KOPT-K1 (cell line): ENCODE data around the gene TMEM151A.

Experiments used
- H3K27ac ChIP-seq: fragments of 200-600 bp; sonication (generic); 2 replicates; pipeline ENCODE4 v1.5.1; 2016; ENCODE audit warnings: antibody characterized with exemption, mild to moderate bottlenecking, low read depth, low read length; ENCODE audit not compliant: poor library complexity, severe bottlenecking
- H3K36me3 ChIP-seq: fragments of 200-600 bp; sonication (generic); 2 replicates; pipeline ENCODE4 v1.5.1; 2017; ENCODE audit warnings: antibody characterized with exemption, mild to moderate bottlenecking, low read length, moderate library complexity; ENCODE audit not compliant: insufficient read depth
- H3K9me3 ChIP-seq: fragments of 200-600 bp; sonication (generic); 2 replicates; pipeline ENCODE4 v1.5.1; 2017; ENCODE audit warnings: antibody characterized with exemption, low read length, mild to moderate bottlenecking; ENCODE audit not compliant: insufficient read depth, poor library complexity, severe bottlenecking

Gene TMEM151A

DNA sequence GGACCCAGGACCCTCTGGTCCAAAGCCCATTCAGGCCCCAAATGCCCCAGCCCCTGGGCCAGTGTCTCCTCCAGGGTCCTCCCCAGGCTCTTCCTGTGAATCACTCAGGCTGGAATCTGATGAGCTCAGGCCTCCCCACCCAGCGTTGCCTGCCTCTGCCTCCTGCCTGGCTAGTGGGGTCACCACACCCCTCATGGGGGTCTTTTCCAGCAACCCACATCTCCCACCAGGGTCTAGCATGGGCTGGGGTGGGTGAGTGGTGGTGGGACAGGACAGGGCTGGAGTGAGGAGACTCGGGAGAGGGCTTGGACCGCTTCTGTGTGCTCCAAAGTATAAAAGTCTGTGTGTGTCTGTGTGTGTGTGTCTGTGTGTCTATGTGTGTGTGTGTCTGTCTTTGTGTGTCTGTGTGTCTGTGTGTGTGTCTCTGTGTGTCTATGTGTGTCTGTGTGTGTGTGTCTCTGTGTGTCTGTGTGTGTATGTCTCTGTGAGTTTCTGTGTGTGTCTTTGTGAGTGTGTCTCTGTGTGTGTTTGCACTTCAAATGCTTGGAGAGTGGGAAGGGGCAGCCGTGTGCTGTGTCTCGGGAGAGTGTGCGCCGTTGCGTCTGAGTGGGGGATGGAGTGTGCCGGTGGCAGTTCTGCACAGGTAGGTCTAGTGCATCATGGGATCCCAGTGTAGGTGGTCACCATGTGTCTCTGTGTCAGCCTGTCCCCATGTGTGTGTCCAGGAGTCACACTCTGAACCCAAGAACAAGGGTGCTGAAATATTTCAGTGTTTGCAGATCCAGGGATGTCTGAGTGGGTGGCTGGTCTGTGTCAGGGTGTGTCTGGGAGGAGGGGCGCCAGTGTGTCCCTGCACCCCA, 35.7 kb downstream of the TMEM151A start:
- Histone ChIP-seq H3K9me3 (no peaks in the 10 kb centered on the region), H3K27ac (peak overlapping the region; percentile 92), H3K36me3 (no peaks in the 10 kb centered on the region)

DNA sequence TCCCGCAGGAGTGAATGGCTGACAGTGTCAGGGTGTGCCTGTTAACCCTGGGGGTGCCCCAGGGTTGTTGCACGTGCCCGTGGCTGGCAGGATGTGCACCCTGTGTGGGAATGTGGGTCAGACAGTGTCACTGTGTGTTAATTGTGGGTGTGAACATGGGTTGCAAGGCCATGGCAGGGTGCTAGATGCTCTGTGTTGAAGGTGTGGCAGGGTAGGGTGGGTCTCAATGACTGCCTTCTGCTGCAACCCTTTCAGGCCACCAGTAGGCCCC, 36.3 kb downstream of the TMEM151A start:
- Histone ChIP-seq H3K27ac (peak overlapping the region; percentile 92), H3K36me3 (no peaks in the 10 kb centered on the region), H3K9me3 (no peaks in the 10 kb centered on the region)

DNA sequence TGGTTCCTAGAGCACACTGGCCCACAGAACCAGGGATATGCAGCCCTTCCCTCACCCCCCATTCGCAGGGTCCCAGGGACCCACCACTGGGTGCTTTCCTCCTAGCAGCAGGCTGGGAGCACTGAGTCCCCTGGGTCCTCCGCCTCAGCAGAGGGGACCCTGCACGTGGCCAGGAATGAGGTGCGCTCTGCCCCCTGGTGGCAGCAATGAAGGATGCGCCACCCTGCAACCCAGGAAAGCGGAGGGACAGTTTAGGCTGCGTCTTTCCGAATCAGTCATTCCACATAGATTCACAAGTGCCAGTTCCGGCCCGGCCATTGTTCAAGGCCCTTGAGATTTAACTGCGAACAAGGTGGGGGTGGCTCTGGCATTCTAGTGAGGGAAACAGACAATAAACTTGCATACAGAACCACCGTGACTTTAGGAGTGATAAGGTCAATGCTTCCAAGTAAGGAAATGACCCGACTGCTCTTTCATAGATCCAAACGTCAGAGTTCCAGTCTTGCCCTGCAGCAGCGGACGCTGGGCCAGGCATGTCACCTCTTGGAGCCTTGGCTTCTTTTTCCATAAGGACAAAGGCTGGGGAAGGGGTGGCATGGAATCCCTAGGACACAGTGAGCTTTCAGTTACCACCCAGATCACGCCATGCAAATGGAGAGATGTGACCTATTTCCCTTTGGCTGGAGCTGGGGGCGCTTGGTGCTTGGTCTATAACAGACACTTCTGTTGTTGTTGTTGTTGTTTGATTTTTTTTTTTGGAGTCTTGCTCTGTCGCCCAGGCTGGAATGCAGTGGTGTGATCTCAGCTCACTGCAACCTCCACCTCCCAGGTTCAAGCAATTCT, 36.8 kb downstream of the TMEM151A start:
- H3K27ac ChIP-seq = peak overlapping the region; percentile 92
- no peaks in the 10 kb centered on the region for H3K36me3 ChIP-seq
- no peaks in the 10 kb centered on the region for H3K9me3 ChIP-seq

DNA sequence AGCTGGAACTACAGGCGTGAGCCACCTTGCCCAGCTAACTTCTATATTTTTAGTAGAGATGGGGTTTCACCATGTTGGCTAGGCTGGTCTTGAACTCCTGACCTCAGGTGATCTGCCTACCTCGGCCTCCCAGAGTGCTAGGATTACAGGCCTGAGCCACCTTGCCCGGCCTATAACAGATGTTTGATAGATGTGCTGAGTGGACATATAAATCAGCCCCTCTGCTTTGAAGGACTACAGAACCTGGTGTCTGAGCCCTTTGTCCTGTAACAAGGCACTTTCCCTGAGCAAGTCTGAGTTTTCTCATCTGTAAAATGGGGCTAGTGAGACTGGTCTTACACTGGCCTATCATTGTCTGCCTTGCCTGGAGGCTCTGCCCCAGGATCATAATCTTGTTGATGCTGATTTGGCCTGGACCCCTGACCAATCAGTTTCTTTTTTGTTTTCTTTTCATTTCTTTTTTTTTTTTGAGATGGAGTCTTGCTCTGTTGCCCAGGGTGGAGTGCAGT, 37.5 kb downstream of the TMEM151A start:
- no peak overlapping the region for H3K27ac ChIP-seq
- no peaks in the 10 kb centered on the region for H3K9me3 ChIP-seq
- no peaks in the 10 kb centered on the region for H3K36me3 ChIP-seq

DNA sequence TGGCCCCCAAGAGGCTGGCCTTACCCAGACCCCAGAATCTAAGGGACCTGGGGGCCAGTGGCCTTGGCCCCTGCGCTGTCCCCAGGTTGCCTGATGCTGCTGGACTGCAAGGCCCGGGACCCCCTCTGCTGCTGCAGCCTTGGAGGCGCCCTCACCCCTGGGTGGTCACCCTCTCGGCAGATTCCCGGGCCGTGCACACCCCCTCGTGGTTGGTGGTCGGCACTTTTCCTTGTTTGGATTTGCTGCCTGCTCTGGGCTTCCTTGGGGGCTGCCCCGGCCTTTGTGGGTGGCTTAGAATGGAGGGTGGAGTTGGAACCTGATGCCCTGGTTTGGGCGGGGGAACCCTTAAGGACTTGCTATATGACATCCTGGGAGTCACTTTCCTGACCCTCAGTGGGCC, 39.2 kb downstream of the TMEM151A start:
- H3K9me3 ChIP-seq = no peaks in the 10 kb centered on the region
- H3K36me3 ChIP-seq = no peaks in the 10 kb centered on the region
- H3K27ac ChIP-seq = no peak overlapping the region

DNA sequence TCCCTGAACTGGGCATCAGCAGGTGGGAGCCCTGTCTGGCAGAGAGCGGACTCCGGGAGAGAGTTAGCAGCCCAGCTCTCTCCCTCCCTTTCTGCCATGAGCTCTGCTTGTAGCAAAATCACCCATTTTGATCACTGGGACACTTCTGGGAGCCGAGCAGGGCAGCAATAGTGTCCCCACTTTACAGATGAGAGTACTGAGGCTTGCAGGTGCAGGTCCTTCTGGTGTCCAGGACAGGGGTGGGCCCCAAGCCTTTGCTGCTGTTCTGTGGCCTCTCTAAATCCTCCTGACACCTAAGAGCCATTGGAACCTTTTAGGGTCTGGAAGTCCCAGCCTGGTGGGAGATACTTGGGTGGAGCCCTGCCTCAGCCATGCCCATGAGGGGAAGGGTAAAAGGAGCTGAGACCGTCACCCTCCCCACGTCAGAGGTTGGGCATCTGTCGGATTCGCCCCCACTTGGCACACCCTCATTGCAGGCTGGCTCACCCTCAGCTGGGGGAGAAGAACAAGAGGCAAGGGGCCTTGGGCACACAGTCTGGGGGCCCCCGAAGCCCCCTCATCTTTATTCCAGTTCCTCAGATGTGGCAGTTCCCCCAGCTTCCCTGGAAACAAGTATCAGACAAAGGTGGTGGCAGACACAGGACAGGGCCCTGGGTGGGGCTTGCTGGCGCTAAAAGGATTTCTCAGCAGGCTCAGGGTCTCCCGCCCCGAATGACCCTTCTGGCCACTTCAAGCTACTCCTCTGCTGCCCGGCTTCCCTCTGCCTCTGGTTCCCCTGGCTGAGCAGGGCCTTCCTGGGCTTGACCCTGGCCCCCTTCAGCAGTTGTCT, 40.1 kb downstream of the TMEM151A start:
- H3K27ac ChIP-seq = no peak overlapping the region
- H3K9me3 ChIP-seq = no peaks in the 10 kb centered on the region
- H3K36me3 ChIP-seq = peaks cover 5% of the 10 kb centered on the region; the same call in 1 of the 2 replicates

DNA sequence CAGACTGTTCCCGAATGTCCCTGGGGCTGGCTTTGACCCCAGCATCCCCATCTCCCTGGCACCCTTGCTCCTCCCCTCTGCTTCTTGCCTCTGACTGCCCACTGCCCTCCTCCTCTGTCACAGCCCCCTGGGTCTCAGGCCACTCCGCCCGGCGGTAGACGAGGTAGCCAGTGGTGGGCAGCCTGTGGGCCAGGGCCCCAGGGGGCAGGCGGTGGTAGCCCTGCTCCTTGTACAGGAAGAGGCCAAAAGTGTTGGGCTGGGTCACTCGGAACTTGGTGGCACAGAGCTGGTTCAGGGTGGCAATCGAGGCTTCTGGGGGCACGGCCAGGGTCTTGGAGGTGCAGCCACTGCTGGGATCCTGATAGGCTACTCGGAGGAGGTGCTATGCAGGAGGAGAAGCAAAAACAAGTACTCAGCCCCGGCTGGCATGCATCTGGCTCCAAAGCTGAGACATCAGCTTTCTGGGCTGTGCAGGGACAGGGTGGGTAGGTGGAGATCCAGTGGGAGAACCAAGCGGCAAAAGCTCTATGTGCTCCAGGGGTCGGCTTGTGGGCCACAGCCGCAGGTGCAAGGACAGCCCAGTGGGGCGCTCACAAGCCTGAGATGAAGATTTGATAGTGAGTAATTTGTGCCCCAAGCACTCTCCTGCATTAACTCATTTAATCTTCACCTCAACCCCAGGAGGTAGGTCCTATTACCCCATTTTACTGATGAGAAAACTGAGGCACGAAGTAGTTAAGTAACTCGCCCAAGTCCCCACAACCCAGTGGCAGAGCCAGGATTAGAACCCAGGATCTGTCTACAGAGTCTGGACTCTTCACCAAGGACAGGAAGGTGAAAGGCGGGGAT, 40.9 kb downstream of the TMEM151A start:
- no peak overlapping the region for H3K27ac ChIP-seq
- peaks cover 13% of the 10 kb centered on the region; the same call in 1 of the 2 replicates for H3K36me3 ChIP-seq

DNA sequence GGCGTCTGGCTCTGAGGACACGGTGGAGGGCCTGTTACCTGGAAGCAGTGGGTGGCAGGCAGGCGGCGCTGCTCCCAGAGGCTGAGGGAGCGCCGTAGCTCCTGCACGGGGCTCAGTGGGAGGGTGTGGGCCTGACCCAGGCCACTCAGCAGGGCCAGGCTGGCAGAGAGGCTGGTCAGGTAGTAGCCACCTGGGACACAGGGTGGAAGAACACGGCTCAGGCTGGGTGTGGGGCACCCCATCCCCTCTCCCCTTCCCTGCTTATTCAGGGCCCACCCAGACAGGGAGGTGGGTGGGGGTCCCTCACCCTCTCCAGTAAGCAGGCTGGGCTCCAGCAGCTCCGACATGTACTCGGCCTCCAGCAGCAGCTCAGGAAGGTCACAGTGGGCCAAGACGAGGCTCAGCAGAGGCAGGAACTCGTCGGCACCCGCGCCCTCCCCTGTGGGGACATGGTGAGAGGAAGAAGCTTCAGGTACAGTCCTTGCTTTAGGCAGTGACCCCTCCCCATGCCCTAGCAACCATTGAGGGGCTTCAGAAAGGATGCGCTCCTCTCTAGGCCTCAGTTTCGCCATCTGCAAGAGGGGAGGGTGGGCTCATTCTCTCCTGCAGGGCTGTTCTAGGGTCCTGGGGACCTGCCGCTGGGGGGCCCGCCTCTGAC, 41.7 kb downstream of the TMEM151A start:
- Histone ChIP-seq H3K27ac (no peak overlapping the region), H3K36me3 (peaks cover 21% of the 10 kb centered on the region; the same call in 1 of the 2 replicates), H3K9me3 (no peaks in the 10 kb centered on the region)

More for the DNA sequence above, 40.9 kb downstream of the TMEM151A start:
- H3K9me3 ChIP-seq = no peaks in the 10 kb centered on the region

DNA sequence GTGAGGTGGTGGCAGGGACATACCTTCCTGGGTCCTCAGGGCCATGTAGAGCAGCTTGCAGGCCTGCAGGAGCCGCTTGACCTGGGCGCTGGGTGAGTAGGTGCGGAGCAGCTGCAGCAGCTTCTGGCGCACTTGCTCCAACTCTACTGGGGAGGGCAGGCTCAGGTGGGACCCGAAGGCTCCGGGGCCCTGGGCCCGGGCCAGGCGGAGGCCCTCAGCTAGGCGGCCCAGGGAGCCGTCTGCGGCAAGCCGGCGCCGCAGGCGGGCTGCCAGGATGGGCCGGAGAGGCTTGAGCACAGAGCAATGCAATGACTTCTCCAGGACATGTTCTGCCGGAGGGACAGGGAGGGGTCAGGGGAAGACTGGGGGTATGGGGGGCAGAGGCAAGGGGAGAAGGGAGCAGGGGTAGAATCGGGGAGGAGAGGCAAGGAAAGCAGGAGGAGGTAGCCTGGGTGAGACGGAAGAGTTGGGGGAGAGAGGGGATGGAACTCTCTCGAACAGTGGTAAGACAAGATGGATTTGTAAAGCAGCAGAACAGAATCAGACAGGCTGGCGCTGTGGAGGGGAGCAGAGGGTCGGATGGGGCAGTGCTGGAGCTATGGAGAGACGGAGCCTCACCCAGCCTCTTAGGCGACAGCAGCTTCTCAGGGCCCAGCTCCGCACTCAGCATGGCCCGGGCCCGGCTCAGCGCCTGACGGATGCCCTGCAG, 42.4 kb downstream of the TMEM151A start:
- Histone ChIP-seq H3K36me3 (peaks cover 28% of the 10 kb centered on the region; the same call in 1 of the 2 replicates), H3K9me3 (no peaks in the 10 kb centered on the region), H3K27ac (no peak overlapping the region)

DNA sequence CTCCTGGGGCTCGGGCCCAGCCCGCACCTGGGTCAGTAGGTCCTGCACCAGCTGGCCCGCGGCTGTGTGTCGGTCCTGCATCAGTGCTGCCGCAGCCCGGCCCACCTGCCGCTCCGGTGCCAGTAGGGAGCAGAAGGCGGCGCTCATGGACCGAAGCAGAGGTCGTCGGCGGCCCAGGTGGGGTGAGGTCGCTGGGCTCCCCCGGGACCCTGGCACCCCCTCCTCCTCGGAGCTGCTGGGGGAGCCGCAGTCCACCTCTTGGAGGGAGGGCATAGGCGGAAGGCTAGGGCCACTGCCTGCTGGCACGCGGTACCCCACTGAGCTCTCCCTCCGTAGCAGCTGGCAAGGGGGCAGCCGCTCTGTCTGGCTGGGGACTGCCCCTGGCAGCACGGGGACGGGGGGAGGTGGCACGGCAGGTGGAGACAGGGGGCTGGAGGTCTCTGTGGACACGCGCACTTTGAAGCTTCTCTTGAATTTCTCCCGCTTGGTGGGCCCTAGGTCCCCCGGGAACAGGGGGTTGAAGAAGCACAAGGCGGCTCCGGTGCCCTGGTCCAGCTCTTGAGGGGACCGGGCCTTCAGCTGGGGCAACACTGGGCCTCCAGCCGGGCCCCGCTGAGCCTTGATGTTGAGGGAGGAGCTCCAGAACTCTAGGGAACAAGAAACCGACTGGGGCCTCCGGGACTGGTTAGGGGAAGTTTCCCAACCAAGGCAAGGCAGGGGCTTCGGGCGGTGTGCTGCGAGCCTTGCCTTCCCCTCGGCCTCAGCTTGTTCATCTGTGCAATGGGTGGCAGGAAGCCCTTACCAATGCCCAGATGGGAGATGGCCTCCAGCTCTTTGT, 43.1 kb downstream of the TMEM151A start:
- Histone ChIP-seq H3K27ac (no peak overlapping the region), H3K36me3 (peaks cover 36% of the 10 kb centered on the region), H3K9me3 (no peaks in the 10 kb centered on the region)

DNA sequence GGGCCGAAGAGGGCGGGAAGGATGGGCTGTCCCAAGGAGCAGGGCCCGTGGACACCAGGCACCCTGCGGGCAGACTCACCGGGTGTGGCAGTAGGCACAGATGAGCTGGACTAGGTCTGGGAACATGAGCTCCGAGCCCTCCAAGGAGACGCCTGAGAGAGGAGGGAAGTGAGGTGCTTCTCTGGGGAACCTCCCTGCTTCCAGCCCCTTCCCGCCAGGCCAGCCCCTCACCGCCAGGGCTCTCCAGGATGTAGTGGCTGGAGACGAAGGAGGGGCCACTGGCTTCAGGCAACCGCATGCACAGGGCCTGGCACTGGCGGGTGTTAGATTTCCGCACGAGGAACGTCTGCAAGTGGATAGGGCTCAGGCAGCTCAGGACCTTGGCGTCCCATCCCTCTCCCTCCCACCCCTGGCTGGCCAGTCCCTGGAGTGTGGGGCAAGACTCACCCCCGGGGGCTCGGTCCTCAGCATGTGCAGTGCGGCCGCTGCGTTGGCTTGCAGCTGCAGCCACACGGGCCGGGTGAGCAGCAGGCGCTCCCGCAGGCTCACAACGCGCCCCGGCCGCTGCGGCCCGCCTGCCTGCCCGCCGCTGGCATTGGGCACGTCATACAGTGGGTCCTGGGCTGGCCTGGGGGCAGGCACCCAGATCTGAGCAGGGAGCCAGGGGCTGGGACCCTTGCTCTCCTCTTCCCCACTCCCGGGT, 44.0 kb downstream of the TMEM151A start:
- H3K27ac ChIP-seq = no peak overlapping the region

More for the DNA sequence above, 44.0 kb downstream of the TMEM151A start:
- Histone ChIP-seq H3K9me3 (no peaks in the 10 kb centered on the region), H3K36me3 (peaks cover 44% of the 10 kb centered on the region)
